ENCODE results near the gene SENP1.

DNA sequence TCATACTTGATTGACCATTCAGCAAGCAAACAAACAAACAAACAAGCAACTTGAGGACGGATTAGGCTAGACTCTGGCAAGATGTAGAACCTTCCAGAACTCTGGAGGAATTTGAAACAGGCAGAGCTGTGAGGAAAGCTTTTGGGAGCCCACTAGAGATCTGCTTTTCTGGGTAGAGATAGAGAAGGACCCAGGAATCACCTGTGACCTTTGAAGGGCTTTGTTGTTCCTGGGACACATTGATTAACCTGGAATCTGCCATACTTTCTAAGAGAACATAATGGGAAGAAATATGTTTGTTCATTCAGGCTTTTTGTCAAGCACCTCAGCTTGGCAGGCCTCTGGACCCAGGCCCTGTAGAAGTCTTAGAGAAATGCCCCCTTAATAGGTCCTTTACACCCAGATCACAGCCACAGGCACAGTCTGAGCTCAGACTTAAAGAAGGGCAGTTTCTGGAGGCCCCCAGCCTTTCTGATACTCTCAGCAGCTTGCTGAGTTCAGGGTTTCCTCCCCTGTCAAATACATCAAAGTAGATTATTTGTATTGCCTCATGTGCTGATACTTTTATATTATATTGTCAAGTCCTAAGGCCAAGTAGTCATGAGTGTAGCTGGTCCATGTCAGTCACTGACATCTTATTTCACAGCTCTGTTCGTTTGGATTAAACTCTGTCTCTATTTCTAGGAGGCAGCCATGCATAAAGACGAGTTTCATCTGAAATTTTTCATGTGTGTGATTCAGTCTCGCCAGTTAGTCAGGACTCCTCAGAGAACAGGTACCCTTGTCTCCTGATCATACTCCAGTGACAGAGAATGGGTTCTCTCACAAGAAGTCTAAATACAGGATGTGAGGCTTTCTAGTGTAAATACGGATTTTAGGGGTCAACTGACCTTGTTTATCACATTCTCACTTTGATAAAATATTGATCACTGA, 1.1 kb upstream of the SENP1 start:
- TF ChIP-seq, protein P1, sequence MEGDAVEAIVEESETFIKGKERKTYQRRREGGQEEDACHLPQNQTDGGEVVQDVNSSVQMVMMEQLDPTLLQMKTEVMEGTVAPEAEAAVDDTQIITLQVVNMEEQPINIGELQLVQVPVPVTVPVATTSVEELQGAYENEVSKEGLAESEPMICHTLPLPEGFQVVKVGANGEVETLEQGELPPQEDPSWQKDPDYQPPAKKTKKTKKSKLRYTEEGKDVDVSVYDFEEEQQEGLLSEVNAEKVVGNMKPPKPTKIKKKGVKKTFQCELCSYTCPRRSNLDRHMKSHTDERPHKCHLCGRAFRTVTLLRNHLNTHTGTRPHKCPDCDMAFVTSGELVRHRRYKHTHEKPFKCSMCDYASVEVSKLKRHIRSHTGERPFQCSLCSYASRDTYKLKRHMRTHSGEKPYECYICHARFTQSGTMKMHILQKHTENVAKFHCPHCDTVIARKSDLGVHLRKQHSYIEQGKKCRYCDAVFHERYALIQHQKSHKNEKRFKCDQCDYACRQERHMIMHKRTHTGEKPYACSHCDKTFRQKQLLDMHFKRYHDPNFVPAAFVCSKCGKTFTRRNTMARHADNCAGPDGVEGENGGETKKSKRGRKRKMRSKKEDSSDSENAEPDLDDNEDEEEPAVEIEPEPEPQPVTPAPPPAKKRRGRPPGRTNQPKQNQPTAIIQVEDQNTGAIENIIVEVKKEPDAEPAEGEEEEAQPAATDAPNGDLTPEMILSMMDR (IDR thresholded peaks at IDR 0.05) = no peak
- TF ChIP-seq POLR2A (IDR thresholded peaks at IDR 0.05) = no peak
